HG03196 (cell line): ENCODE results near the gene CDH18.

Source experiments
- ATAC-seq: cut with Tn5 transposase; IDR thresholded peaks from one replicate; pipeline ENCODE4 v1.9.1; 2021; ENCODE audit not compliant: unreplicated experiment

The CDH18 gene

DNA sequence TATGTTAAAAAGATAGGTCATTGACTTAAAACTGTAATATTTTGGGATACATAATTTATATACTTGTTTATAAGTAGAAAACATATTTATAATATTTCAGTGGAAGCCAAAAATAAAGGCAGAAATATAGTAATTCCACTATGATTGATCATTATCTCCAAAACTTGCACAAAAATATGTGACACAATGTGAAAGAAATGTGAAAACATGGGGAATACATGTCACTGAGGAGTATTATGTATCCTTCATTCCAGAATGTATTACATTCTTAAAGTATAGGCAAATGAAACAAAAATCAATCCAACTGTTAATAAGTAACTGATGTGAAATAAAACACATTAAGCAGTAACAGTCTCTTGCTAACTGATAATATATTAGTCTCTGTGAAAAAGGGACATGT is 236.7 kb downstream of the CDH18 start:
- ATAC-seq = no peak

DNA sequence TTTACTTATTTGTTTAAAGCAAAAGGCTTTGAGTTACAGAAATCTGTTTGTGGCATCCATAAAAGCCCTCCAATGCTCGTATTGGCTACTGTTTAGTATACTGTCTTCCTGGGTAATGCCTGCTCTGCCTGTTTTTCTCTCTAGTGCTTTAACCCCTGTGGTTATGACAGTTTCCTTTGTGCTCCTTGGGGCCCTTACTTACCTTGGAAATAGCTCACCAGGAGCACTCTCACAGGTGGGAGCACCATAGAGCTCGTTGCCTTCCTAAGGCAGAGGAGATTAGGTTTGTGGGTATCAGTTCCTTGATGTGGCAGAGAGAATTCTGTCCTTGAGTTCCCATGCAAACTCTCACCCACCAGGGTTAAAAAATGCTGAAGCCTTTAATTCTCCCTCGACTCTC is 242.8 kb downstream of the CDH18 start:
- ATAC-seq = no peak

DNA sequence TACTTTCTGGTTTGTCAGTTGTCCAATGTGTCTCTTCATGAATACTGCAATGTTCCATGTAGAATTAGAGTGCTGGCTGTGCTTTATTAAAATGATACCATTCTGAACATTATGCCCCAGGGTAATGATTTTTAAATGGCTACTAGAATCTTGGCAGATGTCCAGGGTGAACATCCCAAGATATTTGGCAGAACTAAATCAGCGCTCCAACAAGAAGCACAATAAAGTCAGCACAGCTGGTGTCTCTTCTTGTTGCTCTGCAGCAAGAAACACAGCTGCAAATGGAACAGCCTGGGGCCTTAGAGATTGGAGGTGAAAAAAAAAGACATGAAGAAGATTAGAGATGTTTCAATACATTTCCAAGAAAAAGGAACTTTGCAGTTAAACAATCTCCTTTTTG is 248.3 kb downstream of the CDH18 start:
- ATAC-seq = no peak

DNA sequence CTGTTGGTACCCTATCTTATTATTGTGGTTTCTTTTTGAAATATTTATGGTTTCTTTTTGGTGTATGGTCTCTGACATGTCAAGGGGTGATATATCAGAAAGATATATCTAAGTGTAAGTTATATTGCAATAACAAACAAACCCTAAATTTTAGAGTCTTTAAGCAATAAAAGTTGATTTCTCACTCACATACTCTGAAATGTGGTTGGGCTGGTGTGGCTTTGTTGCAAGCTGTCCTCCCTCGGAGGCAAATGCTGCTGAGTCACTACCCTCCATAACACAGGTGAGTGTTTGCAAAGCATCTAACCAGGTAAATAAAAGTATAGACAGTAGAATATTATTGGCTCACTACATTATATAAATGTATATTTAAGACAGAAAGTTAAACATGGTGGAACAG is 253.2 kb downstream of the CDH18 start:
- ATAC-seq = no peak

DNA sequence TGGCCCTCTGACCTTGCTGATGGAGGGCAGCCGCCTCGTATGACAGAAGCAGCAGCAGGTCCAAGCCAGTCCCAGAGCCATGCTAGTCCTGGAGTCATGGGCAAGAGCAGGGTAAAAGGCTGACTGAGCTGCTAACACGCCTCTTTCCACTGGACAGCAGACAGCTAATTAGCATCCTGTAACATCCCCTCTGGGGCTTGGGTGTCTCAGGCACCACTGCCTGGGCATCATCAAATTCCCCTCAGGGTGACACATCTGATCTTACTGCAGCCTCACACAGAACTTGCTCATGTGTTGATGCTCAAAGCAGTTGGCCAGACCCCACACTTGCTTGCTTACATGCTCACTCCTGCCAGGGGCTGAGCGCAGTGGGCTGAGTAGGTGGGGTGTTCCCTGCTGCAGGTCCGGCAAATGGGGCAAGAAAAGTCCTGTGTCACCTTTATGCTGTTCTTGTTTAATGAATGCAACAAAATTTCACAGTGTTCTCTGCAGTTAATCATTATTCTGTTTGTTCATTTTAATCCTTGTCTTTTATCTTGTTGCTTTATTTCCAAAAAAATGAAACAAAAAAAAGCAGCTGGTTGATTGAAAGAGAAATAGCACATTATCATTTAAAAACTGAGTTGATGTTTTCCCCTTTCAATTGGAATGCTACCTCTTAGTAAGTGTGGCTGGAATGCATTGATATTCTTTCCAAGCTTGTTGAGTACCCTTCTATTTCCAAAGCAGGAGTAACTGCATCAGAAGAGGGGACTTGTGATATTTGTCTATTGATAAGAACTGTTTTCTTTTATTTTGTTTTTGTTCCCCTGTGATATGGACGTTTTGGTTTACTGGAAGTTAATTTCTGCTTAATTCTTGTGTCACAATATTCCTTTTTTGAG is 254.1 kb downstream of the CDH18 start:
- no peak for ATAC-seq

DNA sequence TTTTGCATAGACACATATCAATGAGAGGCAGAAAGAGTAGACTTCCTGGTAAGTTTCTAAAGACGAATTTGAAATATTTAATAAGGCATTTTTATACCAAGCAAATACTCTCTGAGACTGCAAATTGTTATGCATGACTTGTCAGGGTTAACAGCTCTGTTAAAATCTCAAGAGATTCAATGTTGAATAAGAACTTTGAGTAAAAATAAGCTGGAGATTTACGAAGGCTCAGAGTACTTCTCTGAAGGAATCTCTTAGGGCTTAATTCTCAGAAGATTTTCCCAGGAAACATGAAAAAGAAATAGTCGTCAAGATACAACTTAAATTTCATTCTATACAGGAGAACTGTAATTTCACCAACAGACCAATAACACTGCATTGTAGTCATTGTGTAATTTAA is 259.4 kb downstream of the CDH18 start:
- ATAC-seq = no peak

DNA sequence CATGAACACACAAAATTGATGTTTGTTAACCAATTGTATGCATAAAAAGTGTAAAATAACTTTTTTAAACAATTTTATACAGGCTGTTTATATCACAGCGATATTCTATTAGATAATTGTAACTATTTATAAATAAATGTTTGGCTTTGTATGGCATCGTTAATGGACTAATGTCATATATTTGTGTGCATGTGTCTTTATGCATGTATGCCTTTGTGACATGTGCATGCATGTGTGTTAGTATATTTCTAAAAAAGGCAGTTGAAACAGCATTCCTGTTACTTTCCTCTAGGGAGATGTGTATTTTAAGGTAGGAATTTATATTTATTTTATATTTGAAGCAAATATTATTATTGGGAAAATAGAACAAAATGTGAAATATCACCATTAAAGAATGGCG is 268.9 kb downstream of the CDH18 start:
- no peak for ATAC-seq

DNA sequence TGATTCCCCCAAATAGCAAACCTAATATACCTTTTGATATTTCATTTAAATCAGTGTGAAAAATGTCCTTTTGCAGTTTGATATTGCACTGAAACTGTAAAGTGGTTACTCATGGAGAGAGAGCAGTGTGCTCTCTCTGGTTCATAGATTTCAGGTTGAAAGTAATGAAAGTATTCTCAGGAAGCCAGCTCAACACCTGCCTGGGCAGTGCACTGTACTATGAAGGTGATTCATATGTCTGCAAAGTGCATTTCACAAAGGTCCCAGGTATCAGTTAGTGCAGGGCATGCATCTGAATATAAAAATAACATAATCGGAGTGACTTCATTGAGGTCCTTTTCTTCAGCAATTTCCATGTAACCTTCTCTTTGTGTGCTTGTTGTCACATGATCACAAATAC is 274.3 kb downstream of the CDH18 start:
- ATAC-seq = no peak

DNA sequence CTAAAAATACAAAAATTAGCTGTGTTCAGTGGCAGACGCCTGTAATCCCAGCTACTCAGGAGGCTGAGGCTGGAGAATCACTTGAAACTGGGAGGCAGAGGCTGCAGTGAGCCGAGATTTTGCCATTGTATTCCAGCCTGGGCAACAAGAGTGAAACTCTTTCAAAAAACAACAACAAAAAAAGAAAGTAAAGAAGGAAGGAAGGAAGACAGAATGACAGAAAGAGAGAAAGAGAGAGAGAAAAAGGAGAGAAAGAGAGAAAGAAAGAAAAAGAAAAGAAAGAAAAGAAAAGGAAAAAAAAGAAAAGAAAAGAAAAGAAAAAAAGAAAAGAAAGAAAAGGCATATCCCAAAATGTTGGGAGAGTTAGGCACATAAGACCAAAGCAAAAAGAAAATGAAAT is 278.6 kb downstream of the CDH18 start:
- ATAC-seq = no peak

DNA sequence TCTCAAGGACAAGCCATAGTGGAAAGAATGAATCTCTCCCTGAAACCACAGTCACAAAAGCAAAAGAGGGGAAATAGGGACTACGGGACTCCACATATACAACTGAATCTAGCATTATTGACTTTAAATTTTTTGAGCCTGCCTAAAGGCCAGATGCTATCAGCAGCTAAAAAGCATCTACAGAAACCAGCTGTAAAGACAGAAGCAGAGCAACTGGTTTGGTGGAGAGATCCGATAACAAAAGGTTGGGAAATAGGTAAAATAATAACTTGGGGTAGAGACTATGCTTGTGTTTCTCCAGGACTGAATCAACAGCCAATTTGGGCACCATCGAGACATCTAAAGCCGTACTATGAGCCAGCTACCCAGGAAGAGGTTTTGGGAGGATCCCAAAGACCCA is 281.2 kb downstream of the CDH18 start:
- ATAC-seq = no peak

DNA sequence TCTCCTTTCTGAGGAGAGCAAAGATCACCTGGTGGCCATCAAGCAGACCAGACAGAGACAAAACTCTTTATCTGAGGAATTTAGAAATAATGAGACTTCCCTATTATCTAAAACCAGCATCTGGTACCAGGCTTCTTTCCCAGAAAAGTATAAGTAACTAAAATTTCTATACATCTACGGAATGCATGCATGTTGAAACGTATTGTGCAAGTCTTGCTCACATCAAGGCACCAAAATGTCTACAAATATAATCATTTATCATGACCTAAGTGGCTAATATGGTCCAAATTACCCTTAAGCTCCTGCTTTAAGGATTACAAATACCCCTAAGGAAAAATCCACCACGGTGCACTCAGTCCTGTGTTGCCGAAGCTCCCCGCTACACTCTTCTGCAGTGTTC is 286.3 kb downstream of the CDH18 start:
- ATAC-seq = no peak

DNA sequence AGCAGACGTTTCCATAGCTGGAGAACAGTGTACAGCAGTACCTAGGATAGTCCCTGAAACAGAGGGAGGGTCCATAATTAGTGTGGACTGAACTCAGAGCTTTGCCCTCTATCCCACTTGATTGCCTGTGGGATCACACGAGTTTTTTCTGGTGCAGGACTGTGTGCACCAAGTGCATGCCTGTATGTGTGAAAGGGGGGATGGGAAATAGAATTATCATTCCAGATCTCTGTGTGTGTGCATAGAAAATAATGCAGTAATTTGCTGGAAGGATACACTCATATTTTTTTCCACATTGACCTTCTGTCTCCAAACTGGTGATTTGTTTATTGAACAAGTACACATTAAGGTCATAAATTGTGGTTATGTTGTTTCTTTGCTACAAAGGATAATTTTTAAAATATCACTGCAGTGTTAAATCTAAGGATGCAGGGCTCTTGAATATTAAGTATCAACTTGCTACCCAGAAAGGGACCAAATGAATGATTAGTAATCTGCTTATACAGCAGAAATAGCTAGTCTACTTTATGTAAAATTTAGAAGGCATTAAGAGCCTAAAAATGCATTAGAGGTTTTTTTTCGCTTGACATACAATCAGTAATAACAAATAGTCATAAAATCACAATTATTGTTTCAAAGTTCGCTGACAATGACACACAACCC is 292.9 kb downstream of the CDH18 start:
- ATAC-seq = no peak

DNA sequence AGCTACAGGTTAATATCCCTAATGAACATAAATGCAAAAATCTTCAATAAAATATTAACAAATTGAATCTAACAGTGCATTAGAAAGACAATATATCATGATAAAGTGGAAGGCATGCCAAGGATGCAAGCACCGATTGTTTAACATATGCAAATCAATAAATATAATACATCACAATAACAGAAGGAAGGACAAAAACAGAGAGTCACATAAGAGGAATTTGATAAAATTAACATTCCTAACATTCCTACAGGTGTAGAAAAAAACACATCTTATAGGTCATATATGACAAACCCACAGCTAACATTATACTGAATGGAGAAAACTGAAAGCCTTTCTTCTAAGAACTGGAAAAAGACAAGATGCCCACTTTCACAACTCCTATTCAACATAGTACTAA is 297.0 kb downstream of the CDH18 start:
- no peak for ATAC-seq

DNA sequence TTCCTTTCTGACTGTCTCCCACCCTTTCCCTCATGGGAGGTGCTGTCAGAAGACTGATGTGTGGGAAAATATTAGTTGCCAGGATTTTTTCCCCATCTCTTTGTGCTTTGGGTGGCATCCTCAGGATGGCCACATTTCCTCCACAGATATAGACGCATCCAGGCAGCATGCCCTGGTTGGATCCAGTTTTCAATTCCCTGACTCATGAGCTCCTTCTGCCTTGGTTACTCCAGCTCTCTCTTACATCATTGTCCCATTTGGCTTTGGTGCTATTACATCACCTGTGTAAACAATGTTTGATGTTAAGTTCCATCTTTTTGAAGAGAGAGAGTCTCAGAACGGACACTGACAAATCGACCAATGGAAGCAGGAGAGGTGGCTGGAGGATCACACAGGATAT is 302.5 kb downstream of the CDH18 start:
- ATAC-seq = no peak

DNA sequence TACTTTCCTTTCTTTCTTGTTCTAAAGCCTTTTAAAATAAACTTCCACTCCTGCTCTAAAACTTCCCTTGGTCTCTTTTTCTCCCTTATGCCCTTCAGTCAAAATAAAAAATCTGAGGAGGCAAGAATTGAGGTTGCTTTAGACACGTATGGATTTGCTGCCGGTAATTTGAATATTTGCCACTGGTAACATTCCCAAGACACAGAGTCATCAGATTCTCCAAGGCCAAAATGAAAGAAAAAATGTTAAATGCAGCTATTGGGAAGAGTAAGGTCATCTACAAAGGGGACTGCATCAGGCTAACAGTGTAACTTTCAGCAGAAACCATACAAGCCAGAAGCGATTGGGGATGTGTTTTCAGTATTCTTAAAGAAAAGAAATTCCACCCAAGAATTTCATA is 311.1 kb downstream of the CDH18 start:
- ATAC-seq = no peak

DNA sequence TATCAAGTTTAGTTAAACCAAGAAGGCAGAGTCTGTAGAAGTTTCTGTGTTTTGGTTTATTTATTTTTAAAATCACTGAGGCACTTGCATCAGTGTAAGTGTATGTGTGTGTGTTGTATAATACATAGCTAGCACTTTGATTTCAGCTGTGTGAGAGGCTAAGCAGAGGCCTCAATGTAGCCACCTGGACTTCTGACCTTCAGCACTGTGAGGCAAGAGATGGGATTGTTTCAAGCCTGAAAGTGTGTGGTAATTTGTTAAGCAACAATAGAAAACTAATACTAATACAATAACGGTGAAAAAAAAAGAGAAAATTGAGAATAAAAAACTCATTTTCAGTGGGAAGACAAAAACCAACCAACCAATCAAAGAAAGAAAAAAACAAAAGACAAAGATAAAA is 327.3 kb downstream of the CDH18 start:
- ATAC-seq = no peak

DNA sequence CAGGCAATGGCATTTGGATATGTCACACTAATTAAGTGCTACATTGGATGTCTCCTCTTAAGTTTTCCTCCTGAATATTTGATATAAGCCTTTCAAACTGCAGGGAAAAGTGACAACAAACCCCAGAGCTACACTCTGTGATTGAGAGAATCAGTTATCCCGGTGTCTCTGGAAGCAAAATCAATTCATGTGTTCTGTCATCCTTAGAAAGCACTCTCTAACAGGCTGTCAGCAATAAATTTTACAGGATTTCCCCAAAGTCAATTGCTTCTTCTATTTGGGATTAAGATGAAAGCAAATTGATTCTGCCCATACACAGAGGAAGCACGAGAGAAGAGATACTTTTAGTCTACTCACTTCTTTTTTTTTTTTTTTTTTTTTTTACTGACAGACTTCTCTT is 332.4 kb downstream of the CDH18 start:
- no peak for ATAC-seq

DNA sequence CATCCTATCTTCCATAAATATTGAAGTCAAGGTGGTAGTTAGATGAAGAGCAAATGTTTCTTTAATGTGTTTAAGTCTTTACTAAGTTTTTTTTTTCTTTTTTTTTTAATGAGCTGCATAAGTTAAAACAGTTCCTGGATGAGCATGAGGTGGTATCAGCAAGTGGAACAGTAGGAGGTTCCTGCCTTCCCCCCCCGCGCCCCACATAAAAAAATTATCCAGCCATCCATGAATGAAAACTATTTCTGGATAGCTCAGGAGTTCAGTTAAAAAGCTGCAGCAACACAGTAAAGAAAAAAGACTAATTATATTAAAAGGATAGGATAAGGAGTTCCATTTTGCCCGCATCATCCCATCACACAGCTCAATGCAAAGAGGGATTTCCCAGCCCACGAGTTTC is 349.5 kb downstream of the CDH18 start:
- no peak for ATAC-seq

DNA sequence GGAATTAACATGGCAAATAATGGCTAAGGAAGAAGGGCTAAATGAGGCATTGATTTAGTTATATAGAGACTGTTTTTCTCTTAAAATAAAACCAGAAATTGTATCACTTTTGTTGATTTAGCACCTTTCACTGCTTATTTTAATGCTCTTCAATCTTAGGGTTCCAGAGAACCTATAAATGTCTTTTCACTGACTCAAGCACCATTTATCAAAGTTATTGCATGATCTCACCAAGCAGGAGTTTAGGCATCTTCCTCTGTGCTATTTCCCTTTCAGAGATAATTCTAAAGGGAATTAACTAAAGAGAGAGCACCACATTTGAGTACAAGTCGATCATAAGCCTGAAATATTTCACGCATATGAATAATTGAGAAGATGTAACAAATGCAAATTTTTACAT is 357.1 kb downstream of the CDH18 start:
- no peak for ATAC-seq

DNA sequence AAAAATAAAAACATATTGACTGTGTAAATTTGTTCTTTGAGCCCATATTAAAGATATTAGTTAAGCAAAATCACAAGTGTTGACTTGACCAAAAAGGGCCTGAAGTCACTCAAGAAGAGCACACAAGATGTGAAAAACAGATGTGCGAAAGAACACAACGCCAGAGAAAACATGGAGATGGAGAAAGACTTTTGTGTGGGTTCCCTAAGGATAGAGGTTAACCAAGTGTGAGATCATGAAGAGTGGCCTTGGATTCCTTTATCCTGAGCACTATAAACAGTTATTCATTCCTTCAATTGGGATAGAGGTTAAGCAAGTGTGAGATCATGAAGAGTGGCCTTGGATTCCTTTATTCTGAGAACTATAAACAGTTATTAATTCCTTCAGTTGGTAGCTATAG is 361.8 kb downstream of the CDH18 start:
- ATAC-seq = no peak

DNA sequence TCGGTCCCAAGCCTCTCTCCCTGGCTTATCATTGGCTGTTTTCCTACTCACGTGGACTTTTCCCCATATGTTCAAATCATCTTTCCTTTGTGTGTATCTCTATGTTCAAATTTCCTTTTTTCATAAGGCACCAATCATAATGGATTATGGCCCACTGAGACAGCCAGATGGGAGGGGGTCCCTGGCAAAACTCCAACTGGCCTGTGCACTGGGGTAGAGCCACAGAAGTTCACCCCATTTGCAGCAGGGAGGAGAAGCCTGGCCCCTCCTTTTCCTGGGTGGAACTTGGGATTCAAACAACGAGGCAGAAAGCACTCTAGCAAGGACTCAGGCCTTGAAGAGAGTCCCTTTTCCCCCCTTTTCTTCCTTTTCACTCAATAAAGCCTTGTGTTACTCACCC is 362.4 kb downstream of the CDH18 start:
- no peak for ATAC-seq

DNA sequence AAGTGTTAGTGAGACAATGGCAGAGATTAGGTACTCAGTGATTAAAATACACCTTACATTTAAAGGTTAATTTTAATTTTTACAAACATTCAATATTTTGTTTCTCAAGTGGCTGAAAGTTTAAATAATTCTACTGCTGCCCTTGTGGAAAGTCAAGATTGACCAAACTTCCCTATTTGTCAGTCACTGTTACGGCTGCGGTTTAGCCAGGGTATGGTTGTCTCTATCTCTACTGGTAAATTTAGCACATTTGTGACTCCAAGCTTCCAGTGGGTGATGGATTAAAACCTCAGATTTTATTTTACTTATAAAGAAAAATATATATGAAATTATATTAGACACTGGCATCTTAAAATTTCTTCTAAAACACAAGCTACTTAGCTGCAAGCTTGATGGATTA is 368.4 kb downstream of the CDH18 start:
- no peak for ATAC-seq
